SK-N-SH (cell line): ENCODE measurements around the gene IRF2BP1. TPM values are rescaled to one million over a fixed set of nuclear protein-coding genes. Genes with fewer than 3 reads are reported as not detected.

ENCODE experiments used
- CTCF ChIA-PET: fragments of 300-600, 350-600 bp; formaldehyde crosslinking; extraction: SDS; loops from one replicate; lab custom pipeline; 2021; lab: Yijun Ruan, JAX
- POLR2A ChIA-PET: fragments of 350-600 bp; sonication (Branson Sonifier 250); formaldehyde crosslinking; extraction: SDS; loops from one replicate; lab custom pipeline; 2020; ENCODE audit warnings: antibody characterized with exemption, inconsistent platforms; lab: Yijun Ruan, JAX
- DNase-seq: peaks from one replicate; pipeline ENCODE4 v3.0.0; 2012
- H2AFZ ChIP-seq: fragments of 200-600 bp; sonication (generic); 2 replicates; pipeline ENCODE4 v1.8.1; 2016; ENCODE audit warnings: antibody characterized with exemption, mild to moderate bottlenecking, low read depth
- H3F3A ChIP-seq: fragments of 200-600 bp; sonication (generic); replicated peaks from 2 replicates; pipeline ENCODE3; 2016; ENCODE audit warnings: antibody characterized with exemption, mild to moderate bottlenecking; ENCODE audit not compliant: insufficient read depth
- H3K27ac ChIP-seq, 2 experiments: fragments of 200-500 bp in 1 of 2; fragments of 200-600 bp in 1 of 2; sonication (Bioruptor generic) in 1 of 2; sonication (generic), shearing (Covaris generic) in 1 of 2; 2 replicates each; pipeline versions ENCODE4 v1.5.1 to v1.6.1; 2014 to 2016; ENCODE audit warnings: low read depth in 2 of 2, inconsistent platforms in 1 of 2, low read length in 1 of 2, mild to moderate bottlenecking in 1 of 2, mixed read lengths in 1 of 2
- H3K27me3 ChIP-seq: fragments of 200-600 bp; sonication (generic), shearing (Covaris generic); 2 replicates; pipeline ENCODE4 v1.6.1; 2016; ENCODE audit warnings: mixed run types; ENCODE audit not compliant: insufficient read depth
- H3K36me3 ChIP-seq, 2 experiments: fragments of 200-500 bp in 1 of 2; fragments of 200-600 bp in 1 of 2; sonication (Bioruptor generic) in 1 of 2; sonication (generic) in 1 of 2; replicated peaks in 1 of 2; 2 replicates each; pipeline versions ENCODE3 to v1.5.1; 2014 to 2016; ENCODE audit warnings: low read length in 1 of 2, mild to moderate bottlenecking in 1 of 2; ENCODE audit not compliant: insufficient read depth in 2 of 2, control insufficient read depth in 1 of 2
- H3K4me1 ChIP-seq, 2 experiments: fragments of 200-500 bp in 1 of 2; fragments of 200-600 bp in 1 of 2; sonication (Bioruptor generic) in 1 of 2; sonication (generic), shearing (Covaris generic) in 1 of 2; 2 replicates each; pipeline versions ENCODE4 v1.5.1 to v1.6.1; 2014 to 2016; ENCODE audit warnings: low read depth in 1 of 2, low read length in 1 of 2, mixed run types in 1 of 2; ENCODE audit not compliant: insufficient read depth in 2 of 2, control insufficient read depth in 1 of 2
- H3K4me2 ChIP-seq: fragments of 200-600 bp; sonication (generic), shearing (Covaris generic); 2 replicates; pipeline ENCODE4 v1.6.1; 2017; ENCODE audit warnings: mixed run types
- H3K4me3 ChIP-seq, 2 experiments: fragments of 200-500 bp in 1 of 2; fragments of 200-600 bp in 1 of 2; sonication (Bioruptor generic) in 1 of 2; sonication (generic), shearing (Covaris generic) in 1 of 2; 2 replicates each; pipeline versions ENCODE4 v1.5.1 to v1.8.1; 2014 to 2016; ENCODE audit warnings: low read depth in 2 of 2, inconsistent platforms in 1 of 2, low read length in 1 of 2, mild to moderate bottlenecking in 1 of 2, mixed read lengths in 1 of 2, moderate library complexity in 1 of 2
- H3K79me2 ChIP-seq: fragments of 200-600 bp; sonication (generic); 2 replicates; pipeline ENCODE4 v1.8.1; 2017; ENCODE audit warnings: mild to moderate bottlenecking; ENCODE audit not compliant: insufficient read depth
- H3K9ac ChIP-seq: fragments of 200-600 bp; sonication (generic); 2 replicates; pipeline ENCODE4 v1.6.1; 2017; ENCODE audit warnings: mixed run types
- H3K9me2 ChIP-seq: fragments of 200-600 bp; sonication (generic); 2 replicates; pipeline ENCODE4 v1.6.1; 2017; ENCODE audit warnings: mixed run types
- H3K9me3 ChIP-seq: fragments of 200-600 bp; sonication (generic); 2 replicates; pipeline ENCODE4 v1.6.1; 2017; ENCODE audit warnings: mixed run types, mild to moderate bottlenecking, moderate library complexity
- H4K20me1 ChIP-seq: fragments of 200-600 bp; sonication (generic); 2 replicates; pipeline ENCODE4 v1.6.1; 2017; ENCODE audit warnings: mild to moderate bottlenecking, mixed run types; ENCODE audit not compliant: insufficient read depth
- EZH2phosphoT487 ChIP-seq: fragments of 200-600 bp; sonication (generic); IDR thresholded peaks from 2 replicates; pipeline ENCODE4 v1.6.1; 2017; ENCODE audit warnings: low read depth, mixed run types, mild to moderate bottlenecking, antibody characterized with exemption, moderate library complexity, borderline replicate concordance
- FOSL2 ChIP-seq: IDR thresholded peaks from 2 replicates; pipeline ENCODE4 v1.4.0; 2012; ENCODE audit warnings: low read depth, mild to moderate bottlenecking, moderate library complexity, borderline replicate concordance
- FOXJ3 ChIP-seq: sonication (generic); formaldehyde crosslinking; IDR thresholded peaks from 2 replicates; pipeline ENCODE4 v1.5.1; 2020; ENCODE audit warnings: mild to moderate bottlenecking, missing genetic modification reagents
- FOXM1 ChIP-seq: IDR thresholded peaks from 2 replicates; pipeline ENCODE4 v1.4.0; 2012; ENCODE audit warnings: low read depth, mild to moderate bottlenecking
- JUND ChIP-seq: IDR thresholded peaks from 2 replicates; pipeline ENCODE4 v1.4.0; 2012
- MEF2A ChIP-seq: IDR thresholded peaks from 2 replicates; pipeline ENCODE4 v1.4.0; 2012; ENCODE audit warnings: low read depth, borderline replicate concordance
- MXI1 ChIP-seq: IDR thresholded peaks from 2 replicates; pipeline ENCODE4 v1.6.1; 2012; ENCODE audit warnings: mild to moderate bottlenecking, low read depth, low read length, improper control_type of control experiment
- RAD21 ChIP-seq: IDR thresholded peaks from 2 replicates; pipeline ENCODE4 v1.6.1; 2012; ENCODE audit warnings: mild to moderate bottlenecking, low read length
- RCOR1 ChIP-seq: fragments of 150-350 bp; IDR thresholded peaks from 2 replicates; pipeline ENCODE4 v1.6.1; 2017; ENCODE audit warnings: antibody characterized with exemption, low read length
- RXRA ChIP-seq: IDR thresholded peaks from 2 replicates; pipeline ENCODE4 v1.4.0; 2012; ENCODE audit warnings: low read depth, mild to moderate bottlenecking, borderline replicate concordance
- SIN3A ChIP-seq: IDR thresholded peaks from 2 replicates; pipeline ENCODE4 v1.6.1; 2012; ENCODE audit warnings: low read depth, mild to moderate bottlenecking, low read length, moderate library complexity, borderline replicate concordance
- TCF12 ChIP-seq: IDR thresholded peaks from 2 replicates; pipeline ENCODE4 v1.4.0; 2012
- WGBS: methylation state at CpG from one replicate; pipeline ENCODE4 v1.1.6; 2017; ENCODE audit warnings: low lambda C conversion rate; 5-methylcytosine and 5-hydroxymethylcytosine counted together
- polyA plus RNA-seq, 3 experiments: library from polyadenylated mRNA; depleted of rRNA; stranded (reverse); fragments of >200 nt; gene quantifications; 2 replicates each; pipeline ENCODE4 v1.2.3, GENCODE V29; 2012
- TF ChIP-seq, protein P1 (sequence below): IDR thresholded peaks from 2 replicates; pipeline ENCODE4; 2012

The IRF2BP1 gene
- polyA plus RNA-seq, 1 of the 3 experiments (the other 2 are of a cell fraction): 16.8 TPM

GRCh38 chr19:45847663-45848062, 38.3 kb downstream of the IRF2BP1 start (continued):
- no peak for TF ChIP-seq EZH2phosphoT487
- no peak for TF ChIP-seq SIN3A
- no peak for TF ChIP-seq FOXJ3 (CRISPR knock-in tag)

DNA sequence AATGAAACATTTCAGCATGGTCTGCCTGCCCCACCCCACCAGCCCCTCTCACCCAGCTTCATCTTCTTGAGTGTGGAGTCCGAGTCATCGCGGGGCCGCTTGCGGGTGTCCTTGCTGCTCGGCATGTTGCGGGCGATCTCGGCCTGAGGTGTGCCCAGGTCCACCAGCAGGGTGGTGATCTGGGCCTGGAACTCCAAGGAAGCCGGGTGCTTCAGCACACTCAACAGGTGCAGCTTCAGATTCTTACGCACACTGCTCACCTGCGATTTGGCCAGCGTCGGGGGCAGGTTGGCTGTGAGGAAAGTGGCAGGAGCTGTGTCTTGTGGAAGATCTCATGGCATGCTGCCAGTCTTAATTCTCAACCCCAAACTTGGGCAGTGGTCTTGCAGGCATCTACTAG, 43.7 kb downstream of the IRF2BP1 start:
- Histone ChIP-seq H3K27me3 (no peaks in the 10 kb centered on the region), H3F3A (peaks cover 3% of the 10 kb centered on the region), H3K4me1 (no peaks in the 10 kb centered on the region), H3K36me3 (peaks cover 62 to 71% of the 10 kb centered on the region in 2 experiments), H3K9me3 (no peaks in the 10 kb centered on the region), H3K9ac (no peak overlapping the region), H3K27ac (no peak overlapping the region), H2AFZ (no peak overlapping the region), H3K9me2 (no peaks in the 10 kb centered on the region), H3K79me2 (peaks cover 4% of the 10 kb centered on the region; the same call in 1 of the 2 replicates), H3K4me3 (no peak overlapping the region), H4K20me1 (no peaks in the 10 kb centered on the region)
- CTCF ChIA-PET: interaction anchor here (0.7 to 2.8 kb wide), 5 partner anchors 16 to 593 kb away, joined by 3 to 20 read pairs (median 3); no protein-coding TSS in a partner anchor
- POLR2A ChIA-PET: no interaction called here
- 97% methylated on average over 13 of the region's 14 CpGs for WGBS
- TF ChIP-seq MXI1 (no peak), MEF2A (no peak)
- TF ChIP-seq, all 33 proteins: peak for 0
- no peak for DNase-seq
- no peak overlapping the region for H3K4me2 ChIP-seq

DNA sequence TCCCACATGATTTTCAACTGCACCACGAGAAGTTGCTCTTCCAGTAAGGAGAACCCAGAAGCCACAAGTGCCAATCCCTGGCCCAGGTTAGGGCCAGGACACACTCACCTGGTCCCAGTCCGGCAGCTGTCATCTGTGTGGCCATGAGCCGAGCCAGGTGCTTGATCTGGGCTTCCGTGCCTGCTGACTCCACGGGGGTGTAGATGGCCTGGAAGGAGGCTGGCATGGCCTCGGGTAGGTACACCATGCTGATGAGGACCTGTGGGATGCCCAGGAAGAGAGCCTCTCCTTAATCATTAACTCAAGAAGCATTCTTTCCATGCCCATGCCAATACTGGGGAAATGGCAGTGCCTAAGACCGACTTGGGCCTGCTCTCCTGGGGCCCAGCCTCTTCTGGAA, 51.0 kb downstream of the IRF2BP1 start:
- Histone ChIP-seq H3K79me2 (0 out of 2 replicates have a peak, but pooled peaks cover 3% of the 10 kb centered on the region), H3K9me3 (no peaks in the 10 kb centered on the region), H2AFZ (no peak overlapping the region), H3K4me1 (no peaks in the 10 kb centered on the region), H3K4me2 (no peak overlapping the region), H4K20me1 (no peaks in the 10 kb centered on the region), H3K27ac (no peak overlapping the region), H3K27me3 (no peaks in the 10 kb centered on the region), H3K4me3 (no peak overlapping the region), H3K9ac (no peak overlapping the region), H3K9me2 (no peaks in the 10 kb centered on the region), H3F3A (peaks cover 3% of the 10 kb centered on the region), H3K36me3 (peaks cover 58 to 59% of the 10 kb centered on the region in 2 experiments)
- POLR2A ChIA-PET: no interaction called here
- CTCF ChIA-PET: interaction anchor here (1.0 to 2.0 kb wide), 2 partner anchors 17 to 18 kb away, joined by 3 to 8 read pairs; no protein-coding TSS in a partner anchor
- TF ChIP-seq, protein P1, sequence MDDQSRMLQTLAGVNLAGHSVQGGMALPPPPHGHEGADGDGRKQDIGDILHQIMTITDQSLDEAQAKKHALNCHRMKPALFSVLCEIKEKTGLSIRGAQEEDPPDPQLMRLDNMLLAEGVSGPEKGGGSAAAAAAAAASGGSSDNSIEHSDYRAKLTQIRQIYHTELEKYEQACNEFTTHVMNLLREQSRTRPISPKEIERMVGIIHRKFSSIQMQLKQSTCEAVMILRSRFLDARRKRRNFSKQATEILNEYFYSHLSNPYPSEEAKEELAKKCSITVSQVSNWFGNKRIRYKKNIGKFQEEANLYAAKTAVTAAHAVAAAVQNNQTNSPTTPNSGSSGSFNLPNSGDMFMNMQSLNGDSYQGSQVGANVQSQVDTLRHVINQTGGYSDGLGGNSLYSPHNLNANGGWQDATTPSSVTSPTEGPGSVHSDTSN: no peak
- TF ChIP-seq FOXM1: no peak
- no peak for TF ChIP-seq JUND
- no peak for TF ChIP-seq RAD21
- TF ChIP-seq RXRA: no peak
- no peak for TF ChIP-seq FOSL2
- TF ChIP-seq TCF12: no peak
- TF ChIP-seq SIN3A: no peak
- TF ChIP-seq MXI1: no peak
- TF ChIP-seq RCOR1: no peak
- WGBS: 84% methylated on average over 3 of the region's 7 CpGs
- no peak for DNase-seq

Other genes starting within 250 kb of the IRF2BP1 start
- 10.3 and 12.4 TPM in 2 replicates for gene EML2, start 246.7 kb downstream of the IRF2BP1 start, polyA plus RNA-seq (2012; rRNA removed)
- gene GIPR, start 217.9 kb downstream of the IRF2BP1 start, polyA plus RNA-seq (2012; rRNA removed): 1.3 and 1.4 TPM in 2 replicates
- gene SNRPD2, start 194.2 kb downstream of the IRF2BP1 start, polyA plus RNA-seq (2012; rRNA removed): 1,248 and 1,471 TPM in 2 replicates
- 17.6 and 19.1 TPM in 2 replicates for gene QPCTL, start 193.5 kb downstream of the IRF2BP1 start, polyA plus RNA-seq (2012; rRNA removed)
- gene FBXO46, start 155.2 kb downstream of the IRF2BP1 start, polyA plus RNA-seq (2012; rRNA removed): 2.8 and 5.6 TPM in 2 replicates
- 0.03 and 0.06 TPM in 2 replicates for gene MEIOSIN, start 152.7 kb downstream of the IRF2BP1 start, polyA plus RNA-seq (2012; rRNA removed)
- 6.4 and 8.4 TPM in 2 replicates for gene SIX5, start 116.9 kb downstream of the IRF2BP1 start, polyA plus RNA-seq (2012; rRNA removed)
- gene DMPK, start 103.7 kb downstream of the IRF2BP1 start, polyA plus RNA-seq (2012; rRNA removed): 86.4 and 92.2 TPM in 2 replicates
- 39.3 and 40.6 TPM in 2 replicates for gene DMWD, start 93.3 kb downstream of the IRF2BP1 start, polyA plus RNA-seq (2012; rRNA removed)
- 0.02 TPM in 1 of 2 replicates, not detected in the other for gene RSPH6A, start 70.8 kb downstream of the IRF2BP1 start, polyA plus RNA-seq (2012; rRNA removed)
- gene SYMPK, start 23.0 kb downstream of the IRF2BP1 start, polyA plus RNA-seq (2012; rRNA removed): 76.3 and 92.7 TPM in 2 replicates
- 0.97 and 1.5 TPM in 2 replicates for gene FOXA3, start 21.8 kb downstream of the IRF2BP1 start, polyA plus RNA-seq (2012; rRNA removed)
- gene MYPOP, start 16.5 kb upstream of the IRF2BP1 start, polyA plus RNA-seq (2012; rRNA removed): 2.8 and 5.1 TPM in 2 replicates
- gene NANOS2, start 28.6 kb upstream of the IRF2BP1 start, polyA plus RNA-seq (2012; rRNA removed): not detected in 2 replicates
- gene NOVA2, start 87.7 kb upstream of the IRF2BP1 start, polyA plus RNA-seq (2012; rRNA removed): 1.3 and 1.9 TPM in 2 replicates
- 6.8 and 7.6 TPM in 2 replicates for gene CCDC61, start 109.3 kb upstream of the IRF2BP1 start, polyA plus RNA-seq (2012; rRNA removed)
- gene PGLYRP1, start 136.9 kb upstream of the IRF2BP1 start, polyA plus RNA-seq (2012; rRNA removed): not detected in 2 replicates
- gene IGFL4, start 154.9 kb upstream of the IRF2BP1 start, polyA plus RNA-seq (2012; rRNA removed): not detected in 2 replicates
- gene IGFL3, start 238.5 kb upstream of the IRF2BP1 start, polyA plus RNA-seq (2012; rRNA removed): not detected in 2 replicates